ENCODE results near the gene PSIP1. TPM values are rescaled to one million over a fixed set of nuclear protein-coding genes. Genes with fewer than 3 reads are reported as not detected.

The PSIP1 gene
- total RNA-seq, 1 donor, result 113 TPM

DNA sequence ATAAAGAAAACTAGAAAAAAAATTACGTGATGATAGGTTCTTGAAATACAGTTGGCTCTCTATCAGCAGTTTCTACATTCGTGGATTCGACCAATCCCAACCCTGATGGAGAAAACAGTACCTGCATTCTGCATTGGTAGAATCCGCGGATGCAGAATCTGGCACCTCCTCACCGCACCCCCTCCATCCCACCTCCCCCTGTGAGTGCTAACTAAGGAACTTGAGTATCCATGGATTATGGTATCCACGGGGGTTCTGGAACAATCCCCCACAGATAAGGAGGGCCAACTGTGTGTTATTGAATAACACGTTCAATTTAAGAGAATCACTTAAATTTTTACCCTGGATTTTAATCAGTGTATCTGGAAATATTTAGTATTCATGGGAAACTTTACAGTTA is 10.5 kb upstream of the PSIP1 start:
- no peaks in the 10 kb centered on the region for H3K4me1 ChIP-seq (ENCODE audit: insufficient read depth, low read length)
- no peaks in the 10 kb centered on the region for H3K9me3 ChIP-seq (ENCODE audit: low read depth, low read length)
- H3K4me3 ChIP-seq (ENCODE audit: low read length), result no peak overlapping the region
- H3K27me3 ChIP-seq (ENCODE audit: insufficient read depth, low read length), result no peaks in the 10 kb centered on the region

DNA sequence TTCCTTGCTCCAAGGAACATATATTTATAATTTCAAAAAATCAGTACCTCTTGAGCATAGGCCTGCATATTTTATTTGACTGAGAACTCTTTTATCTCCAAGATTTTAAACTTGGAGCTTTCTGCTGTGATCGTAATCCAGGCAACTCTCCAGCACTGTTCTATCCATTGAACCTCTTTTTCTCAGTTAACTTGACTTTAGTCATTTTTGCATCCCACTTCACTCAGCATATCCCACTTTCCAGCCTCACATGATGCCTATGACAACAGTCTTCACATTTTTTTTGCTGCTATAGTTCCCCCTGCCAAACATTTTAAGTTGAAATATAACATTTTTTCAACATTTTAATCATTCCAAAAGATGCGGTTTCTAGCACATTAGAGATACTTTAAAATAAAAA is 9.1 kb upstream of the PSIP1 start:
- no peaks in the 10 kb centered on the region for H3K4me1 ChIP-seq (ENCODE audit: insufficient read depth, low read length)

DNA sequence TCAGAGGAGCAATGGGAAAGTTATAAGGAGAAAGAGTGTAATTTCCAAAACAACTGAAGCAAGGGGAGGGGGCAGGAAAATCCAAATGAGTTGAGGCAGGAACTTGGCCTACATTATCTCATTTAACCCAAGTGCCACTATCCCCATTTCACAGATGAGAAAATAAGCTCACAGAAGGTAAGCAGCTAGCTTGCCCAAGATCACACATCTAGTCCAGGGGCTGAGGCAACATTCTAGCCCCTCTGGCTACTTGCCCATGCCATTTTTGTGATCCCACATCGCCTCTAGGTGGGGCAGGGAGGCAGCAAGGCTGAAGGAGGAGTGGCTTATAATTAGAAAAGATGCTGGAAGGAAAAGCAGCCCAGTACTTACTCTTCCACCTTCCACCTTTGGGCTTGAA is 2.6 kb upstream of the PSIP1 start:
- Histone ChIP-seq H3K27me3 (ENCODE audit: insufficient read depth, low read length) (no peaks in the 10 kb centered on the region), H3K4me3 (ENCODE audit: low read length) (no peak overlapping the region), H3K9me3 (ENCODE audit: low read depth, low read length) (no peaks in the 10 kb centered on the region), H3K4me1 (ENCODE audit: insufficient read depth, low read length) (peaks cover 19% of the 10 kb centered on the region)

More for the DNA sequence above, 9.1 kb upstream of the PSIP1 start:
- Histone ChIP-seq H3K4me3 (ENCODE audit: low read length) (no peak overlapping the region), H3K27me3 (ENCODE audit: insufficient read depth, low read length) (no peaks in the 10 kb centered on the region), H3K9me3 (ENCODE audit: low read depth, low read length) (no peaks in the 10 kb centered on the region)

DNA sequence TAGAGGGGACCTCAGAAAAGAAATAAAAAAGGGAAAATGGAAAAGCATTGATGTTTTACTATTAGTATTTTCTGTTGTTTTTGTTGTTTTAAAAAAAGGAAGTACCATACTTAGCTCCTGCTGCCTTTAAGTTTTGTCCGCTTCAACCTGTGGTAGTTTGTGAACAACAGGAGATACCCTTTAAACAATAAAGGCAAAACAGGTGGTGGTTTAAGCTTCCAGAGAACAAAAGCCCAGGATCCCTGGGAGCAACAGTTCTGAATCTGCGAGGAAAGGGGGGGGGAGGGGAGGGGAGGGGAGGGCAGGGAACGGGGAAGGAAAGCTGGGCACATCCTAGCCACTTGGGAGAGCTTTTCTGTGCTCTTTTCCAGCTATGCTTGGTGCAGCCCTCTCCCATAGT is 2.1 kb upstream of the PSIP1 start:
- H3K9me3 ChIP-seq (ENCODE audit: low read depth, low read length), result no peaks in the 10 kb centered on the region
- H3K4me3 ChIP-seq (ENCODE audit: low read length), result no peak overlapping the region
- H3K4me1 ChIP-seq (ENCODE audit: insufficient read depth, low read length), result peaks cover 19% of the 10 kb centered on the region
- no peaks in the 10 kb centered on the region for H3K27me3 ChIP-seq (ENCODE audit: insufficient read depth, low read length)

DNA sequence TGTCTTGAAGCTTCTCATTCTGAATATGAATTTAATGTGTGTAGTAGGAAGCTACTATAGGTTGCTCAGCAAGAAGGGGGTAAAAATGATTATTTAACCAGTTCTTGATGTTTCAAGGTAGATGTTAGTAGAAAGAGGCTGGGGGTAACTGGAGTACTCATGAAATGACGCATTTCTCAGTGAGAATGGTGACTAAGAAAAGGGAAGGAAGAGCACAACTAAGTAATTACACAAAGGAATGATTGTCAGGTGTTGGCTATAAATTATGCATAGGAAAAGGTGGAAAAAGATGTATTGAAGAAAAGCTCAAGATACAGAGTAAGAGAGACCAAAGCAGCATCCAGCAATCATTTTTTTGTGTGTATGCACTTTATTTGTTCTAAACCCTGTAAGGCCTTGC is 1.4 kb upstream of the PSIP1 start:
- Histone ChIP-seq H3K9me3 (ENCODE audit: low read depth, low read length) (no peaks in the 10 kb centered on the region), H3K4me3 (ENCODE audit: low read length) (no peak overlapping the region), H3K27me3 (ENCODE audit: insufficient read depth, low read length) (no peaks in the 10 kb centered on the region), H3K4me1 (ENCODE audit: insufficient read depth, low read length) (peaks cover 19% of the 10 kb centered on the region)

DNA sequence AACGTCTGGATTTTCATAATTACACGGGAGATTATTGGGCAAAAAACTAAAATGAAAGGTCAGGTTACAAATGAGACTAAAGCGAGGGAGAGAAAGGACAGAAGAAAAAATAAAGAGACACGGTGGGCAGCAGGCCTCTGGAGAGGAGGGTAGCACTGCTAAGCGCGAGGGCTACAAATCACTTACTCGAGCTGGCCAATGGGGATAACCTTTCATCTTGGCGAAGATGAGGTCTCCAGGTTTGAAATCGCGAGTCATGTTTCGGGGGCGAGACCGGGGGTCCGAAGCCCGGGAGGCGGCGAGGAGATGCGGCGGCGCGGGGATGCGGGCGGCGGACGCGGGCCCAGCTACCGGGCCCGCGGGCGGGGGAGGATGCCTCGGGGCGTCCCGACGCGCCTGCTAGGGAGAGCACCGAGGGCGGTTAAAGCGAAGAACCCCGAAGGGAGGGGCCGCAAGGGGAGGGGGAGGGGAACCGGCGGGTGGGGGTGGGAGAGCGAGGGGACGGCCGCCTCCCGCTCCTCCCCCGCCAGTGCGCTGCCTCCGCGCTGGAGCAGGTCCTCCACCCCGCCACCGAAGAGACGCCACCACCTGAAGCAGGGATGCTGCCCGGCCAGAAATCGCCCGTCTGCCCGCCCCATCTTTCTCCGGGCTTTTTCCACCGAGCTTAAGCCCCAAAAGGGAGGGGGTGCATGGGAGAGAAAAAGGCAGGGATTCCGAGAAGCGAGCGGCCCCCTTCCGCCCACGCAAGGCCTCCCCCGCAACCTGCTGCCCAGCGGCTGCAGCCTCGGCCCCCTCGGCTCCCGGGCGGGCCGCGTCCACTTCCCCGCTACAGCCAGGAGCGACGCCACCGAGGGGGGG is 610 bp downstream of the PSIP1 start:
- Histone ChIP-seq H3K4me1 (ENCODE audit: insufficient read depth, low read length) (peaks cover 19% of the 10 kb centered on the region), H3K27me3 (ENCODE audit: insufficient read depth, low read length) (no peaks in the 10 kb centered on the region)

DNA sequence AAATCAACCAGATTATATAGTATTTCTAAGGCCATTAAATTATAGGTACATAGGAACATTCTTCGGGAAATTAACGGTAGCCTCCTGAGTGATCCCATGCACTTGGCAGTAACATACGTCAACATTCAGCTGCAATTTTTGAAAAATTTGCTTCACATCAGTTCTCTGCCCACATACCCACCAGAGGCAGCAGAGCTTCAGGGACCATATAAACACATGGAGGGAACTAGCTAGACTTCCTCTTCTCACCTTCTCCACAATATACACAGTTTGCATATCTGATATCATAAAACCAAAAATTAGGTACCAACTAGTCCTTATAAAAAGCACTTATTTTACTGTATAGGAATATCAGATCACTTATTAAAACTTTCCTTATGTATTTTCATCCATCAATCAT is 4.8 kb downstream of the PSIP1 start:
- H3K4me3 ChIP-seq (ENCODE audit: low read length), result no peak overlapping the region
- H3K27me3 ChIP-seq (ENCODE audit: insufficient read depth, low read length), result no peaks in the 10 kb centered on the region
- H3K4me1 ChIP-seq (ENCODE audit: insufficient read depth, low read length), result peaks cover 12% of the 10 kb centered on the region
- H3K9me3 ChIP-seq (ENCODE audit: low read depth, low read length), result no peaks in the 10 kb centered on the region

More for the DNA sequence above, 610 bp downstream of the PSIP1 start:
- H3K9me3 ChIP-seq (ENCODE audit: low read depth, low read length), result no peaks in the 10 kb centered on the region
- H3K4me3 ChIP-seq (ENCODE audit: low read length), result peak overlapping the region; percentile 83

DNA sequence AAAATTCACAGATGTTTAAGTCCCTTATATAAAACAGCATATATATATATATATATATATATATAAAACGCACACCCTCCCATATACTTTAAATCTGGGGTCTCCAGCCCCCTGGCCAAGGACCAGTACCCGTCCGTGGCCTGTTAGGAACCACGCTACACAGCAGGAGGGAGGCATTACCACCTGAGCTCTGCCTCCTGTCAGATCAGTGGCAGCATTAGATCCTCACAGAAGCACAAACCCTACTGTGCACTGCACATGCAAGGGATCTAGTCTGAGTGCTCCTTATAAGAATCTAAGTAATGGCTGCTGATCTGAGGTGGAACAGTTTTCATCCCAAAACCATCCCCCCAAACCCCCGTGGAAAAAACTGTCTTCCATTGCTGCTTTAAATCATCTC is 9.0 kb downstream of the PSIP1 start:
- Histone ChIP-seq H3K27me3 (ENCODE audit: insufficient read depth, low read length) (no peaks in the 10 kb centered on the region), H3K4me3 (ENCODE audit: low read length) (no peak overlapping the region), H3K9me3 (ENCODE audit: low read depth, low read length) (no peaks in the 10 kb centered on the region), H3K4me1 (ENCODE audit: insufficient read depth, low read length) (no peaks in the 10 kb centered on the region)

DNA sequence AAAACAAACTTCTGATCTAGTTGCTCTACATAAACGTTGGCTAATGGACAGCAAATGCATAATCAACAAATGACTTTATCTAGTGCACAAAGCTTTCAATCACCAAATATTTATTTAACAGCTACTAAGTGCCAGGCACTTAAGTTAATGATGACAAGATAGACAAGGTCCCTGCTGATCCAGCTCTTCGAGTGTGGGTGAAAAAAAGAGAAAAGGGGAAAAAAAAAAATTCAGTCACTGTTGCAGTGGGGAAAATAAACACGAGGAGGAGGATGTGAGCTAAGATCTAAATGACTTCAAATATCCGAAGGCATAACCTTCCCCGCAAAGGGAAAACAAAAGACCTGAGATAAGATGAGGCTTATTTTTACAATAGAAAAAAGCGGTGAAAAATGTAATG is 9.6 kb downstream of the PSIP1 start:
- no peaks in the 10 kb centered on the region for H3K27me3 ChIP-seq (ENCODE audit: insufficient read depth, low read length)
- H3K4me3 ChIP-seq (ENCODE audit: low read length), result no peak overlapping the region
- H3K4me1 ChIP-seq (ENCODE audit: insufficient read depth, low read length), result no peaks in the 10 kb centered on the region
- no peaks in the 10 kb centered on the region for H3K9me3 ChIP-seq (ENCODE audit: low read depth, low read length)

DNA sequence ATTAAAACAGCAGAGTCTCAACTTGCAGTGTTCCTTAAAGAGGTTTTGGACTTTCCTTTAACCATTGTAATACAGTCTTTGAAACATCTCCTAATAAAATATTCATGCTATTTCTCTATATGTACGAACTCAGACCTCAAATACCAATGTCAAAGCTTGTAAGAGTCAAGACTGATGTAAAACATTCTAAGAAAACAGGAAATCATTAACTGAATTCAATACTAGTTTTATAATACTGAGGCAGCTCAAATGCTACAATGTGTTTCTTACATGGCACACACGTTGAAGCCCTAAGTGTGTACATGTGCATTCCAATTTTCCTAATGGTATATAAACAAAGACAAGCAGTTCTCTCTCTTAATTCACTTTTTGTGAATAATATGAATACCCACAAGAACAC is 11.6 kb downstream of the PSIP1 start:
- H3K9me3 ChIP-seq (ENCODE audit: low read depth, low read length), result no peaks in the 10 kb centered on the region
- no peaks in the 10 kb centered on the region for H3K27me3 ChIP-seq (ENCODE audit: insufficient read depth, low read length)
- no peaks in the 10 kb centered on the region for H3K4me1 ChIP-seq (ENCODE audit: insufficient read depth, low read length)
- H3K4me3 ChIP-seq (ENCODE audit: low read length), result no peak overlapping the region

DNA sequence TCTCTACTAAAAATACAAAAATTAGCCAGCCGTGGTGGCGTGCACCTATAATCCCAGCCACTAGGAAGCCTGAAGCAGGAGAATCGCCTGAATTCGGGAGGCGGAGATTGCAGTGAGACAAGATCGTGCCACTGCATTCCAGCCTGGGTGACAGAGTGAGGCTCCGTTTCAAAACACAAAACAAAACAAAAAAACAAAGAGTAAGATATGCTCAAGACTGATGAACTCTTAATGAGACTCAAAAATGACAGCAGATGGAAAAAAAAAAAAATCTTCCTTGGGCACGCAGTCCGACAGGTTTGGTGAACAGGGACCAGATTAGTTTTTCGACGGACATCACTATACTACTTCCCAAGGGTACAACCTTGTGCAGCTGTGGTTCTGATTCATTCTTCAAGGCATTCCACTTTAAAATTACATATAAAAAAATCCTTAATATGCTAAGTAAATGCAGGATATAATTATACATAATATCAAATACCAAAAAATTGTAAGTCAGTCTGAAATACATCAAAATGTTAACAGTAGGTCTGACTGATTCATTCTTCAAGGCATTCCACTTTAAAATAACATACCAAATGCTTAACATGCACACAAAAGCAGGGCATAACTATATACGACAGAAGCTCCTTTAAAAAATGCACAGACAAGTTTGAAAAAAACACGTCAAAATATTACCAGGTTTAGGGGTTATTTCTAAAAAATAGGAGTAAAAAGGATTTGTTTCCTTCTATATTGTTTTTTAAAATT is 12.3 kb downstream of the PSIP1 start:
- H3K4me1 ChIP-seq (ENCODE audit: insufficient read depth, low read length), result no peaks in the 10 kb centered on the region

DNA sequence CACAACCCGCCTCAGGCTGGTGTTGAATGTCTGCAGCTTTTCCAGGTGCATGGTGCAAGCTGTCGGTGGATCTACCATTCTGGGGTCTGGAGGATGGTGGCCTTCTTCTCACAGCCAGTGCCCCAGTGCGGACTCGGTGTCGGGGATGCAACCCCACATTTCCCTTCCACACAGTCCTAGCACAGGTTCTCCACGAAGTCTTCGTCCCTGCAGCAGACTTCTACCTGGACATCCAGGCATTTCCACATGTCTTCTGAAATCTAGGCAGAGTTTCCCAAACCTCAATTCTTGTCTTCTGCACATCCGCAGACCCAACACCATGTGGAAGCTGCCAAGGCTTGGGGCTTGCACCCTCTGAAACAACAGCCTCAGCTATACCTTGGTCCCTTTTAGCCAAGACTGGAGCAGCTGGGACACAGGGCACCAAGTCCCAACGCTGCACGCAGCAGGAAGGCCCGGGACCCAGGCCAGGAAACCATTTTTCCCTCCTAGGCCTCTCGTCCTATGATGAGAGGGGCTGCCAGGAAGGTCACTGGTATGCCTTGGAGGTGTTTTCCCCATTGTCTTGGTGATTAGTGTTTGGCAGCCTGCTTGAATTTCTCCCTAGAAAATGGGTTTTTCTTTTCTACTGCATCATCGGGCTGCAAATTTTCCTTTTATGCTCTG is 18.2 kb downstream of the PSIP1 start:
- H3K4me1 ChIP-seq (ENCODE audit: insufficient read depth, low read length), result no peaks in the 10 kb centered on the region
- no peaks in the 10 kb centered on the region for H3K9me3 ChIP-seq (ENCODE audit: low read depth, low read length)
- no peak overlapping the region for H3K4me3 ChIP-seq (ENCODE audit: low read length)
- H3K27me3 ChIP-seq (ENCODE audit: insufficient read depth, low read length), result no peaks in the 10 kb centered on the region

More for the DNA sequence above, 12.3 kb downstream of the PSIP1 start:
- no peaks in the 10 kb centered on the region for H3K9me3 ChIP-seq (ENCODE audit: low read depth, low read length)
- H3K4me3 ChIP-seq (ENCODE audit: low read length), result no peak overlapping the region
- no peaks in the 10 kb centered on the region for H3K27me3 ChIP-seq (ENCODE audit: insufficient read depth, low read length)

DNA sequence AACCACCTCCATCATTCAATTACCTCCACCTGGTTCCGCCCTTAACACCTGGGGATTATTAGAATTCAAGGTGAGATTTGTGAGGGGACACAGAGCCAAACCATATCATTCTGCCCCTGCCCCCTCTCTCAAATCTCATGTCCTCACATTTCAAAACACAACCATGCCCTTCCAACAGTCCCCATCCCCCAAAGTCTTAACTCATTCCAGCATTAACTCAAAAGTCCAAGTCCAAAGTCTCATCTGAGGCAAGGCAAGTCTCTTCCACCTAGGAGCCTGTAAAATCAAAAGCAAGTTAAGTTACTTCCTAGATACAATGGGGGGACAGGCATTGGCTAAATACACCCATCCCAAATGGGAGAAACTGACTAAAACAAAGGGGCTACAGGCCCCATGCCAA is 18.8 kb downstream of the PSIP1 start:
- H3K9me3 ChIP-seq (ENCODE audit: low read depth, low read length), result no peaks in the 10 kb centered on the region
- no peak overlapping the region for H3K4me3 ChIP-seq (ENCODE audit: low read length)
- no peaks in the 10 kb centered on the region for H3K4me1 ChIP-seq (ENCODE audit: insufficient read depth, low read length)
- no peaks in the 10 kb centered on the region for H3K27me3 ChIP-seq (ENCODE audit: insufficient read depth, low read length)

DNA sequence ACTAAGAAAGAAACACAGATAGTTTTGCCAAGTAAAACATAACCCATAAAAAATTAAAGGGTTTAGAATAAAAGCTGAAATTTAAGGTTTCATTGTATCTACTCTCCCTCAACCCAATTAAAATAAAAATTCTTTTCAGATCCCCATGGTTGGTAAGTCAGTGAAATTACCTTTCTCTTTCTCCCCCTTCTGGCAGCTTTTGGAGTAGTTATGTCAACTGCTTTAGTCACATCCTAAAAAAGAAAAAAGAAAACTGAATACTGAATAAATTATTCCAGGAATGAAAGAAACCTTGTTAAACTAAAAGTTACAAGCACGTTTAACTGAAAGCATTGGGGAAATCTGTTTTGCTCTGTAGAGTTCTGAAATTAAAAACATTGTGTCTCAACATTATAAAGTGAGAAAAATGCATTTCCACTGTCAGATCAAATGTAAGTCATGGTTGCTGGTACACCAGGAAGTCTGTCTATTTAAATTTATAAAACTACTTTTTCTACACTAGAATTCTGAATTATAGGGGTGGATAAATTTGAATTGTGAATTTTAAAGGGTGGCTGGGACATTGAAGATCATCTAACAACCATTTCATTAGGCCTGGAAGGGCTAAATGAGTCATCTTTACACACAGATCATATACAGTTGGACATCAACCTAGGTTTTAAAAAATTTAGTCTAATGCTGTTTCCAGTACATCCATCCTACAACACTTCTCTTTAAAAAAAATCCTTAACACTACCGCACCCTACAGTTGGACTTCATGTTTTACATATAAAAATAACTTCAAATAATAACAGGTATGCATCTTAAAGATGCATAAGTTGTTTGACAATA is 24.7 kb downstream of the PSIP1 start:
- Histone ChIP-seq H3K4me3 (ENCODE audit: low read length) (no peak overlapping the region), H3K27me3 (ENCODE audit: insufficient read depth, low read length) (no peaks in the 10 kb centered on the region), H3K4me1 (ENCODE audit: insufficient read depth, low read length) (no peaks in the 10 kb centered on the region), H3K9me3 (ENCODE audit: low read depth, low read length) (no peaks in the 10 kb centered on the region)

Measured in mononuclear cell (primary cell).